HEK293 (cell line): ENCODE measurements around the gene IGIP.

Experiments used
- CTCF ChIP-seq: fragments of 450-650 bp; formaldehyde crosslinking; IDR thresholded peaks from 2 replicates; pipeline ENCODE4 v1.5.1; 2016; ENCODE audit warnings: missing biosample characterization, missing genetic modification characterization
- PATZ1 ChIP-seq: fragments of 450-650 bp; formaldehyde crosslinking; IDR thresholded peaks from 2 replicates; pipeline ENCODE4 v1.5.1; 2016; ENCODE audit warnings: missing biosample characterization, missing genetic modification characterization
- REST ChIP-seq: fragments of 450-650 bp; formaldehyde crosslinking; IDR thresholded peaks from 2 replicates; pipeline ENCODE4 v1.5.1; 2016; ENCODE audit warnings: missing biosample characterization, missing genetic modification characterization
- TRIM28 ChIP-seq: IDR thresholded peaks from 2 replicates; pipeline ENCODE4 v1.6.1; 2011; ENCODE audit warnings: low read length, control low read depth, borderline replicate concordance
- ZNF140 ChIP-seq: fragments of 450-650 bp; formaldehyde crosslinking; IDR thresholded peaks from 2 replicates; pipeline ENCODE4 v1.5.1; 2016; ENCODE audit warnings: missing biosample characterization, missing genetic modification characterization
- ZNF248 ChIP-seq: fragments of 450-650 bp; formaldehyde crosslinking; IDR thresholded peaks from 2 replicates; pipeline ENCODE4 v1.5.1; 2017; ENCODE audit warnings: missing biosample characterization, missing genetic modification characterization
- ZNF335 ChIP-seq: fragments of 450-650 bp; formaldehyde crosslinking; conservative IDR thresholded peaks from 2 replicates; pipeline ENCODE4 v1.5.1; 2016; ENCODE audit warnings: missing biosample characterization, missing genetic modification characterization

- TF ChIP-seq ZNF335 (tag by site-specific recombination) (no peak), CTCF (no peak), ZNF140 (tag by site-specific recombination) (no peak), REST (tag by site-specific recombination) (no peak), ZNF248 (no peak), PATZ1 (tag by site-specific recombination) (no peak), TRIM28 (no peak)
These were observed 18.9 kb upstream of the IGIP start for GRCh38 chr5:140106805-140107311.
